OCI-LY1 (cell line): Measurements from ENCODE around the gene MSRB3.

Experiments used
- CTCF ChIP-seq: fragments of 200-600 bp; sonication (generic), shearing (Covaris generic); IDR thresholded peaks from 2 replicates; pipeline ENCODE4 v1.5.1; 2017; ENCODE audit warnings: mild to moderate bottlenecking, antibody characterized with exemption, low read length, moderate library complexity, mixed read lengths
- EZH2 ChIP-seq: fragments of 200-600 bp; sonication (generic), shearing (Covaris generic); IDR thresholded peaks from 2 replicates; pipeline ENCODE4 v1.8.0; 2017; ENCODE audit warnings: borderline replicate concordance, mixed run types, mild to moderate bottlenecking, antibody characterized with exemption, low read length, moderate library complexity, mixed read lengths

- no peak for TF ChIP-seq CTCF
- no peak for TF ChIP-seq EZH2
Observed at GRCh38 chr12:65505386-65506121, 227.1 kb downstream of the MSRB3 start.
